Upper lobe of left lung (tissue), 4 donors: ENCODE data around the gene SEPTIN10.

Experiments used
- CTCF ChIP-seq, 6 experiments: fragments of 450-650 bp in 4 of 6; fragments of 200-600 bp in 2 of 6; sonication (generic) in 2 of 6; IDR thresholded peaks; one replicate each; pipeline ENCODE4 v1.5.1; 2016 to 2019; ENCODE audit warnings: antibody characterized with exemption in 6 of 6
- EP300 ChIP-seq, 4 donors: sonication (generic); formaldehyde crosslinking; IDR thresholded peaks; one replicate each; pipeline ENCODE4 v1.5.1; 2017; ENCODE audit warnings: antibody characterized with exemption in 4 of 4, control low read depth in 2 of 4
- POLR2A ChIP-seq, 4 donors: fragments of 450-650 bp; IDR thresholded peaks; one replicate each; pipeline ENCODE4 v1.5.1; 2016 to 2017; ENCODE audit warnings: antibody characterized with exemption in 4 of 4, mild to moderate bottlenecking in 2 of 4
- POLR2AphosphoS5 ChIP-seq, 2 donors: sonication (generic); formaldehyde crosslinking; IDR thresholded peaks; one replicate each; pipeline ENCODE4 v1.5.1; 2017; ENCODE audit warnings: antibody characterized with exemption in 2 of 2

DNA sequence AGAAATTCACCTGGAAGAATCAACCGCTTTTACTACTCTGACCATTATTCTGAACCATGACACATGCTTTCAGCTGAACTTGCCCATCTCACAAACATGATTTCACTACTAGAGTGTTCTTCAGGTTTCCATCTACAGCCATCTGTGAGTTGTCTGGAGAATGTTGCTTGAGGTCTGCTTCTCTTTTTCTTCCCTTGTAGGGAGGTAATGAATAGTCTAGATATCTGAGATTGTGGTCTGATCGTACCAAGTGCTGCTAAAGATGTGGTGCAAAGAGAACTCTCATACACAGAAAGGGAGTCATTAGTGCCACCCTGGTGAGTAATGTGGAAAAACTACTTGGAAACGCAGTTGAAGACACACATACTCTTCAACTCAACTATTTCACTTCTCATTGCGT, 10.6 kb upstream of the SEPTIN10 start:
- no peak for TF ChIP-seq POLR2AphosphoS5 (IDR thresholded peaks at IDR 0.05)
- TF ChIP-seq CTCF (IDR thresholded peaks at IDR 0.05): no peak
- no peak for TF ChIP-seq POLR2A (IDR thresholded peaks at IDR 0.05)
- TF ChIP-seq EP300 (IDR thresholded peaks at IDR 0.05): no peak
